H1 (cell line): ENCODE data around the gene PIAS4. TPM values are rescaled to one million over a fixed set of nuclear protein-coding genes. Genes with fewer than 3 reads are reported as not detected.

Experiments used
- POU5F1 ChIP-seq: IDR thresholded peaks from 2 replicates; pipeline ENCODE4 v1.6.1; 2011; ENCODE audit warnings: low read depth, mild to moderate bottlenecking, low read length, moderate library complexity
- SRF ChIP-seq: IDR thresholded peaks from 2 replicates; pipeline ENCODE4 v1.6.1; 2011; ENCODE audit warnings: mild to moderate bottlenecking, low read depth, low read length, moderate library complexity
- TEAD4 ChIP-seq: IDR thresholded peaks from 2 replicates; pipeline ENCODE4 v1.6.1; 2012; ENCODE audit warnings: low read depth, low read length, inconsistent platforms, mixed read lengths
- polyA plus RNA-seq, 7 experiments: library from polyadenylated mRNA; depleted of rRNA in 3 of 7; stranded (reverse) in 5 of 7; unstranded in 2 of 7; fragments of >200 nt in 5 of 7; fragments of 200-250 nt in 2 of 7; gene quantifications; 1 replicate in 5 of 7; 2 replicates in 1 of 7; 4 replicates in 1 of 7; pipeline versions ENCODE4 v1.2.1 to v1.2.3, GENCODE V29; 2011 to 2013; ENCODE audit warnings: missing spikeins in 2 of 7, mixed read lengths in 2 of 7
- total RNA-seq: library from RNA; stranded (reverse); fragmentation: NEBNext Ultra II Directional; extraction: Animal tissue kit (Norgen Biotek cat#: 25700); gene quantifications from 2 replicates; pipeline ENCODE4 v1.2.1, GENCODE V29; 2021
- TF ChIP-seq, protein P1 (sequence below): fragments of 300-600 bp; sonication (generic); IDR thresholded peaks from 2 replicates; pipeline ENCODE4 v1.7.1; 2012; ENCODE audit warnings: low read length, moderate library complexity, mild to moderate bottlenecking, inconsistent platforms; ENCODE audit not compliant: insufficient replicate concordance

PIAS4 gene
- total and polyA plus RNA-seq, 2 of the 8 experiments (the other 6 are each of a cell fraction or from before 2014, with no cell fraction given): 30.2 to 51.4 TPM

DNA sequence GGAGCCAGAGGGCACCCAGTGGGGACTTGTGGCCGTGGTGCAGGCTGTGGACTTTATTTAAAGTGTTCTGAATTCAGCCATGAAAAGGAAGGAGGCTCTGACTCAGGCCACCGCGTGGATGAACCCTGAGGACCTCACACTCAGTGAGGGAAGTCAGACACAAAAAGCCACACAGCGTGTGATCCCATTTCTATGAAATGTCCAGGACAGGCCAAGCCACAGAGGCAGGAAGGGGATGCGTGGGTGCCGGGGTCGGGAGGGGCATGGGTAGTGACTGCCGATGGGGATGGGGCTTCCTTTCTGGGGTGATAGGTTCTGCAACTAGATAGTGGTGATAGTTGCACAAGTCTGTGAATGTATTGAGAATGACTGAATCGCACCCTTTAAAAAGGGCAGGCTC lies 67.8 kb downstream of the PIAS4 start (continued):
- TF ChIP-seq, protein P1, sequence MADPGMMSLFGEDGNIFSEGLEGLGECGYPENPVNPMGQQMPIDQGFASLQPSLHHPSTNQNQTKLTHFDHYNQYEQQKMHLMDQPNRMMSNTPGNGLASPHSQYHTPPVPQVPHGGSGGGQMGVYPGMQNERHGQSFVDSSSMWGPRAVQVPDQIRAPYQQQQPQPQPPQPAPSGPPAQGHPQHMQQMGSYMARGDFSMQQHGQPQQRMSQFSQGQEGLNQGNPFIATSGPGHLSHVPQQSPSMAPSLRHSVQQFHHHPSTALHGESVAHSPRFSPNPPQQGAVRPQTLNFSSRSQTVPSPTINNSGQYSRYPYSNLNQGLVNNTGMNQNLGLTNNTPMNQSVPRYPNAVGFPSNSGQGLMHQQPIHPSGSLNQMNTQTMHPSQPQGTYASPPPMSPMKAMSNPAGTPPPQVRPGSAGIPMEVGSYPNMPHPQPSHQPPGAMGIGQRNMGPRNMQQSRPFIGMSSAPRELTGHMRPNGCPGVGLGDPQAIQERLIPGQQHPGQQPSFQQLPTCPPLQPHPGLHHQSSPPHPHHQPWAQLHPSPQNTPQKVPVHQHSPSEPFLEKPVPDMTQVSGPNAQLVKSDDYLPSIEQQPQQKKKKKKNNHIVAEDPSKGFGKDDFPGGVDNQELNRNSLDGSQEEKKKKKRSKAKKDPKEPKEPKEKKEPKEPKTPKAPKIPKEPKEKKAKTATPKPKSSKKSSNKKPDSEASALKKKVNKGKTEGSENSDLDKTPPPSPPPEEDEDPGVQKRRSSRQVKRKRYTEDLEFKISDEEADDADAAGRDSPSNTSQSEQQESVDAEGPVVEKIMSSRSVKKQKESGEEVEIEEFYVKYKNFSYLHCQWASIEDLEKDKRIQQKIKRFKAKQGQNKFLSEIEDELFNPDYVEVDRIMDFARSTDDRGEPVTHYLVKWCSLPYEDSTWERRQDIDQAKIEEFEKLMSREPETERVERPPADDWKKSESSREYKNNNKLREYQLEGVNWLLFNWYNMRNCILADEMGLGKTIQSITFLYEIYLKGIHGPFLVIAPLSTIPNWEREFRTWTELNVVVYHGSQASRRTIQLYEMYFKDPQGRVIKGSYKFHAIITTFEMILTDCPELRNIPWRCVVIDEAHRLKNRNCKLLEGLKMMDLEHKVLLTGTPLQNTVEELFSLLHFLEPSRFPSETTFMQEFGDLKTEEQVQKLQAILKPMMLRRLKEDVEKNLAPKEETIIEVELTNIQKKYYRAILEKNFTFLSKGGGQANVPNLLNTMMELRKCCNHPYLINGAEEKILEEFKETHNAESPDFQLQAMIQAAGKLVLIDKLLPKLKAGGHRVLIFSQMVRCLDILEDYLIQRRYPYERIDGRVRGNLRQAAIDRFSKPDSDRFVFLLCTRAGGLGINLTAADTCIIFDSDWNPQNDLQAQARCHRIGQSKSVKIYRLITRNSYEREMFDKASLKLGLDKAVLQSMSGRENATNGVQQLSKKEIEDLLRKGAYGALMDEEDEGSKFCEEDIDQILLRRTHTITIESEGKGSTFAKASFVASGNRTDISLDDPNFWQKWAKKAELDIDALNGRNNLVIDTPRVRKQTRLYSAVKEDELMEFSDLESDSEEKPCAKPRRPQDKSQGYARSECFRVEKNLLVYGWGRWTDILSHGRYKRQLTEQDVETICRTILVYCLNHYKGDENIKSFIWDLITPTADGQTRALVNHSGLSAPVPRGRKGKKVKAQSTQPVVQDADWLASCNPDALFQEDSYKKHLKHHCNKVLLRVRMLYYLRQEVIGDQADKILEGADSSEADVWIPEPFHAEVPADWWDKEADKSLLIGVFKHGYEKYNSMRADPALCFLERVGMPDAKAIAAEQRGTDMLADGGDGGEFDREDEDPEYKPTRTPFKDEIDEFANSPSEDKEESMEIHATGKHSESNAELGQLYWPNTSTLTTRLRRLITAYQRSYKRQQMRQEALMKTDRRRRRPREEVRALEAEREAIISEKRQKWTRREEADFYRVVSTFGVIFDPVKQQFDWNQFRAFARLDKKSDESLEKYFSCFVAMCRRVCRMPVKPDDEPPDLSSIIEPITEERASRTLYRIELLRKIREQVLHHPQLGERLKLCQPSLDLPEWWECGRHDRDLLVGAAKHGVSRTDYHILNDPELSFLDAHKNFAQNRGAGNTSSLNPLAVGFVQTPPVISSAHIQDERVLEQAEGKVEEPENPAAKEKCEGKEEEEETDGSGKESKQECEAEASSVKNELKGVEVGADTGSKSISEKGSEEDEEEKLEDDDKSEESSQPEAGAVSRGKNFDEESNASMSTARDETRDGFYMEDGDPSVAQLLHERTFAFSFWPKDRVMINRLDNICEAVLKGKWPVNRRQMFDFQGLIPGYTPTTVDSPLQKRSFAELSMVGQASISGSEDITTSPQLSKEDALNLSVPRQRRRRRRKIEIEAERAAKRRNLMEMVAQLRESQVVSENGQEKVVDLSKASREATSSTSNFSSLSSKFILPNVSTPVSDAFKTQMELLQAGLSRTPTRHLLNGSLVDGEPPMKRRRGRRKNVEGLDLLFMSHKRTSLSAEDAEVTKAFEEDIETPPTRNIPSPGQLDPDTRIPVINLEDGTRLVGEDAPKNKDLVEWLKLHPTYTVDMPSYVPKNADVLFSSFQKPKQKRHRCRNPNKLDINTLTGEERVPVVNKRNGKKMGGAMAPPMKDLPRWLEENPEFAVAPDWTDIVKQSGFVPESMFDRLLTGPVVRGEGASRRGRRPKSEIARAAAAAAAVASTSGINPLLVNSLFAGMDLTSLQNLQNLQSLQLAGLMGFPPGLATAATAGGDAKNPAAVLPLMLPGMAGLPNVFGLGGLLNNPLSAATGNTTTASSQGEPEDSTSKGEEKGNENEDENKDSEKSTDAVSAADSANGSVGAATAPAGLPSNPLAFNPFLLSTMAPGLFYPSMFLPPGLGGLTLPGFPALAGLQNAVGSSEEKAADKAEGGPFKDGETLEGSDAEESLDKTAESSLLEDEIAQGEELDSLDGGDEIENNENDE: no peak
- TF ChIP-seq SRF: no peak
- TF ChIP-seq TEAD4: no peak
- TF ChIP-seq POU5F1: no peak
